Stimulated activated naive CD8-positive, alpha-beta T cell treated with anti-CD3 and anti-CD28 coated beads, Interleukin-15, Interleukin-2, amounts not matched to agents 100 ng/mL and 50 ng/mL, for 24 hours (primary cell): ENCODE measurements around the gene HLF.

Experiments used
- H3K27ac Mint-ChIP-seq: one replicate; pipeline ENCODE4 v1.8.0; 2021; ENCODE audit warnings: mild to moderate bottlenecking, mixed read lengths
- H3K27me3 Mint-ChIP-seq: one replicate; pipeline ENCODE4 v1.8.0; 2021; ENCODE audit warnings: mixed read lengths
- H3K36me3 Mint-ChIP-seq: one replicate; pipeline ENCODE4 v1.8.0; 2021; ENCODE audit warnings: low read depth, mixed read lengths
- H3K4me1 Mint-ChIP-seq: one replicate; pipeline ENCODE4 v1.8.0; 2021; ENCODE audit warnings: low read depth, mixed read lengths
- H3K4me3 Mint-ChIP-seq: one replicate; pipeline ENCODE4 v1.8.0; 2021; ENCODE audit warnings: mild to moderate bottlenecking, mixed read lengths
- H3K9me3 Mint-ChIP-seq: one replicate; pipeline ENCODE4 v1.8.0; 2021; ENCODE audit warnings: mixed read lengths

Gene HLF

GRCh38 chr17:55348749-55349354 lies 84.1 kb downstream of the HLF start:
- H3K9me3 Mint-ChIP-seq, result peaks cover 4% of the 10 kb centered on the region
- no peak overlapping the region for H3K27ac Mint-ChIP-seq
- no peak overlapping the region for H3K4me3 Mint-ChIP-seq
- H3K27me3 Mint-ChIP-seq, result peaks cover 6% of the 10 kb centered on the region
- peaks cover 24% of the 10 kb centered on the region for H3K4me1 Mint-ChIP-seq
- no peaks in the 10 kb centered on the region for H3K36me3 Mint-ChIP-seq

GRCh38 chr17:55350825-55351205 lies 86.1 kb downstream of the HLF start:
- Mint-ChIP-seq H3K9me3 (peaks cover 4% of the 10 kb centered on the region), H3K4me3 (no peak overlapping the region), H3K4me1 (peaks cover 15% of the 10 kb centered on the region), H3K36me3 (no peaks in the 10 kb centered on the region), H3K27ac (no peak overlapping the region), H3K27me3 (peaks cover 13% of the 10 kb centered on the region)

- Mint-ChIP-seq H3K4me3 (no peak overlapping the region), H3K27me3 (peaks cover 13% of the 10 kb centered on the region), H3K36me3 (no peaks in the 10 kb centered on the region), H3K27ac (no peak overlapping the region), H3K4me1 (peaks cover 15% of the 10 kb centered on the region), H3K9me3 (peaks cover 4% of the 10 kb centered on the region)
These were observed 86.5 kb downstream of the HLF start for GRCh38 chr17:55351226-55351625.

- H3K4me1 Mint-ChIP-seq, result peaks cover 2% of the 10 kb centered on the region
- no peak overlapping the region for H3K27ac Mint-ChIP-seq
- H3K4me3 Mint-ChIP-seq, result no peak overlapping the region
- H3K9me3 Mint-ChIP-seq, result no peaks in the 10 kb centered on the region
- H3K36me3 Mint-ChIP-seq, result no peaks in the 10 kb centered on the region
- peaks cover 14% of the 10 kb centered on the region for H3K27me3 Mint-ChIP-seq
These were observed 89.2 kb downstream of the HLF start for GRCh38 chr17:55354010-55354409.

- no peaks in the 10 kb centered on the region for H3K36me3 Mint-ChIP-seq
- H3K27ac Mint-ChIP-seq, result no peak overlapping the region
- no peaks in the 10 kb centered on the region for H3K4me1 Mint-ChIP-seq
- peaks cover 15% of the 10 kb centered on the region for H3K27me3 Mint-ChIP-seq
- H3K9me3 Mint-ChIP-seq, result no peaks in the 10 kb centered on the region
- H3K4me3 Mint-ChIP-seq, result no peak overlapping the region
These were observed 90.2 kb downstream of the HLF start for GRCh38 chr17:55354941-55355340.

- H3K27ac Mint-ChIP-seq, result no peak overlapping the region
- no peaks in the 10 kb centered on the region for H3K4me1 Mint-ChIP-seq
- no peak overlapping the region for H3K4me3 Mint-ChIP-seq
- peaks cover 9% of the 10 kb centered on the region for H3K9me3 Mint-ChIP-seq
- peaks cover 26% of the 10 kb centered on the region for H3K27me3 Mint-ChIP-seq
- no peaks in the 10 kb centered on the region for H3K36me3 Mint-ChIP-seq
These were observed 91.9 kb downstream of the HLF start for GRCh38 chr17:55356434-55357328.

- no peak overlapping the region for H3K4me3 Mint-ChIP-seq
- H3K36me3 Mint-ChIP-seq, result no peaks in the 10 kb centered on the region
- no peaks in the 10 kb centered on the region for H3K4me1 Mint-ChIP-seq
- no peak overlapping the region for H3K27ac Mint-ChIP-seq
- H3K9me3 Mint-ChIP-seq, result peaks cover 9% of the 10 kb centered on the region
- peaks cover 19% of the 10 kb centered on the region for H3K27me3 Mint-ChIP-seq
These were observed 96.2 kb downstream of the HLF start for GRCh38 chr17:55360971-55361370.

- Mint-ChIP-seq H3K27me3 (peaks cover 14% of the 10 kb centered on the region), H3K9me3 (peaks cover 9% of the 10 kb centered on the region), H3K4me3 (no peak overlapping the region), H3K36me3 (no peaks in the 10 kb centered on the region), H3K27ac (no peak overlapping the region), H3K4me1 (no peaks in the 10 kb centered on the region)
These were observed 98.3 kb downstream of the HLF start for GRCh38 chr17:55363033-55363432.

GRCh38 chr17:55366020-55366481 lies 101.3 kb downstream of the HLF start:
- peaks cover 3% of the 10 kb centered on the region for H3K9me3 Mint-ChIP-seq
- no peak overlapping the region for H3K27ac Mint-ChIP-seq

GRCh38 chr17:55368706-55369105 lies 103.9 kb downstream of the HLF start:
- Mint-ChIP-seq H3K9me3 (peaks cover 4% of the 10 kb centered on the region), H3K4me1 (no peaks in the 10 kb centered on the region), H3K36me3 (no peaks in the 10 kb centered on the region), H3K4me3 (no peak overlapping the region), H3K27ac (no peak overlapping the region), H3K27me3 (peaks cover 4% of the 10 kb centered on the region)

More at GRCh38 chr17:55366020-55366481, 101.3 kb downstream of the HLF start:
- Mint-ChIP-seq H3K4me1 (no peaks in the 10 kb centered on the region), H3K36me3 (no peaks in the 10 kb centered on the region), H3K27me3 (peaks cover 3% of the 10 kb centered on the region), H3K4me3 (no peak overlapping the region)
